HK-2 (cell line): ENCODE data around the gene OSTM1.

Source experiments
- DNase-seq: peaks from one replicate; pipeline ENCODE4 v3.0.0-alpha.2; 2018; ENCODE audit not compliant: unreplicated experiment

Gene OSTM1

DNA sequence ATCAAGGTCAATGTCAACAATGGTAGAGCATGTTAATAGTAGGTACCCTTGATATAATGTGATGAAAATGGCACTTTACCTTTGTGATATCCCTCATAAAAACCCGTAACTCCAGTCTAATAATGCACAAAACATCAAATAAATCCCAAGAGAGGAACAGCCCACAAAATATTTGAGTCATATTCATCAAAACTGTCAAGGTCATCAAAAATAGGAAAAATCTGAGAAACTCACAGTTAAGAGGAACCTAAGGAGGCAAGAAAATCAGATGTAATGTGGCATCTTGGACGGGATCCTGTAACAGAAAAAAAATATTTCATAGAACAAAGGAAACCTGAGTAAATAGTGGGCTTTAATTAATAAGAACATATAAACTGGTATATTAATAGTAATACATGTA is 25.5 kb upstream of the OSTM1 start:
- no peak for DNase-seq

DNA sequence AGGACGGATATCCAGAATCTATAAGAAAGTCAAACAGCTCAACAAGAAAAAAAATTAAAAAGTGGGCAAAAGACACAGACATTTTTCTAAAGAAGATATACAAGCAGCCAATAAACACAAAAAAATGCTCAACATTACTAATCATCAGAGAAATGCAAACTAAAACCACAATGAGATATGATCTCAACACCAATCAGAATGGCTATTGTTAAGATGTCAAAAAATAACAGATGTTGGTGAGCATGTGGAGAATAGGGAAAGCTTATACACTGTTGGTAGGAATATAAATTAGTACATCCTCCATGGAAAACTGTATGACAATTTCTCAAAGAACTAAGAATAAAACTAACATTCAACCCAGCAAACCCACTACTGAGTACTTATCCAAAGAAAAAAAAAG is 23.3 kb upstream of the OSTM1 start:
- DNase-seq = no peak

DNA sequence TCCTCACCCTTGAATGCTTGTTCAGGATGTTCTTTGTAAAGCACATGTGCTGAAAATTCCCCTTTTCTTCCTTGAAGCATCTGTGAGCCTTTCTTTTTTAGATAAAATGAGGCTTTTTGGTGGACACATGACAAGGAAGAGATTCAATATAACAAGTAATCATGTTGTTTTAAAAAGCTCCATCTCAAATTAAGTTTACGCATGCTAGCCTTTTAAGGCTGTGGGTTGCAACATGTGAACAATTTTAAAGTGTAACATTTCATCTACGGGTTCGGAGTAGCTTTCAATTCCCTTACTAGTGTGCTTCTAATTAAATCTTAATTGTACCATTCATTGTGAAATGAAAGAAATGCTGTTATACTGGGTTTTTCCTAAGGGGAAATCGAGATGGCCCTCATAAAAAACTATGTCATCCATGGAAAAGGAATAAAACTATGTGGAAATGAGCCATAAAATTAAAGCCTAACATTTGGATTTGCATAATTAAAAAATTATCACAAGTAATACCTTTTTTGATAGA is 19.3 kb upstream of the OSTM1 start:
- DNase-seq = no peak

DNA sequence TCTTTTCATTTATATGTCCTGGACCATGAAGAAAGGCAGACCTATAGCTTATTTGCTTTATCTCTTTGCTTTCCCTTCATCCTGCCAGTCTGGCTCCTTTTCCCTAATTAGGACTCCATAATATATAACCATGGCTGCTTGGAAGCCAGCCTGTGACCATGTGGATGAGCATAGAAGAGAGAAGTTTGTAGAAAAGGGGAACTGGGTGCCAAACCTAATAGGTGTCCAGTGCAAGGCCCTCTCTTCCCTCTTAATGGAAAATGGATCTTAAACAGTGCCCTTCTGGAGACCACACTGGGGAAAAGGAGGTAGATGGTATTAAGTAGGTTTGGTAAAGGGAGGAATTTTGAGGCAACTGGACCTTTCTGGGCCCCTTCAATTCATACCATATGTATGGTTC is 16.7 kb upstream of the OSTM1 start:
- DNase-seq = no peak

DNA sequence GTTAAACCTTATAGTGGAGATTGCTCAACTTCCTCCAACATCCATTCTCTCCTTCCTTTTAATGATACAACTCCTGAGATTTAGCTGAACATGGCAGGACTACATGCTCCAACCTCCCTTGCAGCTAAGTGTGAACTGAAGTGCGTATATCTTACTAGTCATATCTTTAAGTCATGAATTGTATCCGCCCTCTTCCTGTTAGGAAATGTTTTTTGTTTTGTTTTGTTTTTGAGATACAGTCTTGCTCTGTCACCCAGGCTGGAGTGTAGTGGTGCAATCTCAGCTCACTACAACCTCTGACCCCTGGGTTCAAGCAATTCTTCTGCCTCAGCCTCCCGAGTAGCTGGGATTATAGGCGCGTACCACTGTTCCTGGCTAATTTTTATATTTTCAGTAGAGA is 8.8 kb upstream of the OSTM1 start:
- no peak for DNase-seq

DNA sequence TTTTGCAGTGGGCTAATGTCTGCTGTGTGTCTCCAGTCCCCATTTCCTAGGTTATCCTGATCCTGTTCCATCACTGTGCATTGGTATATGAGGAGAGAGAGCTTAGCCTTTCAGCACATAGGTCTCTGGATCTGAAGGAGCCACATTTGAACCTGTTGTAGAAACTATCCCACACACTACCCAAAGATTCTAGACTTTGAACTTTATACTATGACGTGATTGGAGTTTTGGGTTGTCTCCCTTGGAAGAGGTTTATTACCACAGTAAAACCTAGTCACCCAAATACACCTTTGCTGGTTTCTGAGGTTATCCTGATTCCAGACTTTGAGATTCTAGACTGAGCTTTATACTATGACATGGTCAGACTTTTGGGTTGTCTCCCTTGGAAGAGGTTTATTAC is 8.0 kb upstream of the OSTM1 start:
- DNase-seq = no peak

DNA sequence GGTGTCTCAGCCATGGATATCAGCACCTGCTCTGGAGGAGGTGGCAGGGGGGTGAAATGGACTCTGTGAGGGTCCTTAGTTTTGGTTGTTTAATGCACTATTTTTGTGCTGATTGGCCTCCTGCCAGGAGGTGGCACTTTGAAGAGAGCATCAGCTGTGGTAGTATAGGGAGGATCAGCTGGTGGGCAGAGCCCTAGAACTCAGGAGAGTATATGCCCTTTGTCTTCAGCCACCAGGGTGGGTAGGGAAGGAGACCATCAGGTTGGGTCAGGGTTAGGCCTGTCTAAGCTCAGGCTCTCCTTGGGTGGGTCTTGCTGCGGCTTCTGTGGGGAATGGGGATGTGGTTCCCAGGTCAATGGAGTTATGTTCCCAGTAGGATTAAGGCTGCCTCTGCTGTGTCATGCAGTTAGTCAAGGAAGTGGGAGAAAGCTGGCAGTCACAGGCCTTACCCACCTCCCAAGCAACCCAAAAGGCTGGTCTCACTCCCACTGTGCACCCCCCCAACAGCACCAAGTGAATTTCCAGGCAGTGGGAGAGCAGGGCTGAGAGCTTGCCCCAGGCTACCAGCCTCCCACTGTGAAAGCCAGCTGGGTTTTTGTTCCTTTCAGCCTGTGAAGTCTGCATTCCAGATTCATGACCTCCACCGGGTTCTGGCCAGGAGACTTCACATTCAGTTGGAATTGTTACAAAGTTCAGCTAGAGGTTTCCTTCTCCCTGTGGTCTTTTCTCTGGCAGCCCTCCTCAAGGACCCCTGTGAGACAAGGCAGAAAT is 5.7 kb upstream of the OSTM1 start:
- no peak for DNase-seq

DNA sequence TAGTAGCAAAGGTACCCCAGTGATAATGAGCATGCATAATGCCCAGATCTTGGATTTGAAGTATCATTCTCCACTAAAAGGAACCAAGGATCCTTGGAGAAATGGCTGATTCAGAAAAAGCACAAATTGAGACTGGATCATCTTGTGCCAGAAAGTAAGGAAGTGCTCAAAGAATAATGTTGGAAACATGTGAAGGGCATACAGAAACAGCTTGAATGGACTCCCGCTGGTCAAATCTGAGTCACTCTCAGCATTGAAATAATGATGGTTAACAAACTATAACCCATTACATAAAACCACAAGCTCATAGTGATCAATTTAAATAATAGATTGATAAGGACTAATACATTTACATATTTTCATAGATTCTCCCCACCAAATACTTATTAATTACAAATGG is 3.6 kb upstream of the OSTM1 start:
- DNase-seq = no peak

DNA sequence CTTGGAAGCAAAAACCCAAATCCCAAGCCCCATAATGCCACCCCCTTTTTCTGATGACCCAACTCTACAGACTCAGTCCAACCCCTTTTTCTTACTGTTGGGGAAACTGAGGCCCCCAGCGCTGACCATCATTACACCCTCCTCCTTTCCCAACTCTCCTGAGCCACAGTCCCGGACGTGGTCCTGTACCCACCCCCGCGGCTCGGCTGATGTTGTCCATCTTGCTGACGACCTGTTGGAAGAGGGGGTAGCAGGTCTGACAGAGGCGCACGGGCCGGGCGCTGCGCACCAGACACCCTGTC is 533 bp downstream of the OSTM1 start:
- no peak for DNase-seq

DNA sequence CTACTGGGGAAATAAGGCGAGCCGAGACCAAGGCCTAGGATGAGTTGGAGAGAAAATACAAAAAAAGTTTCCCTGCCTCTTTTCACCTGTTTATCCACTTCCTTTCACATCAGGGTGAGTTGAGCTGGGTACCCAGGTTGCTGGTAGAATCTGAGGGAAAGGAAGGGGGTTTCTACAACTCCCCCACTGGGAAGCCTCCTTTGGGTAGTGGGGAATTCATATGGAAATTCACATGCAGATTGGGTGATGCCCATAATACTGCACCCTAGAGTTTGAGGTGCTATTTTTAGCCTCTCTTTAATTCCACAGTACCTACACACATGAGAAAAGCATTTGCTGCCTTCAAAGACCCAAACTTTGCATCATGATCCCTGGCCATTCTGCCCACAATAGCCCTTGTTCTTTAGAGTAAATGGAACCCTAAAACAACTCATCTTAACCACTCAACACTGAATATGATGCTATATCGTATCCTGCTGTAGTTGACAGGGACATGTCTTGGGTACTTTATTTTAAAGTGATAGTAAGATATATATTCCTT is 2.7 kb downstream of the OSTM1 start:
- no peak for DNase-seq

DNA sequence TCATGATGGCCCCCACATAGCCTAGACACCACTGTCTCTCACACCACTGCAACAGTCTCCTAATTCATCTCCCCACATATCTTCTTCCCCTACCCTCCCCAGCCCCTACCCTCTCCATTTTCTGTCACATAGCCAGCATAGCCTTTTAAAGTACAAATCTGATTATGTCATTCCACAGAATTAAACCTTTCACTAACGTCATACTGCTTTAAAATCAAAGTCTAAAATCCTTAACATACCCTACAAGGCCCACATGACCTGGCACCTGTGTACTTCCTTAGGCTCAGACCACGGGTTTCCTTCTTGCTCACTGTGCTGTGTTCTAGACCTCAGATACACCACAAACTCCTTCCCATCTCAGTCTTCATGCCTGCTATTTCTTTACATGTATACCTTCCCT is 5.9 kb downstream of the OSTM1 start:
- no peak for DNase-seq

DNA sequence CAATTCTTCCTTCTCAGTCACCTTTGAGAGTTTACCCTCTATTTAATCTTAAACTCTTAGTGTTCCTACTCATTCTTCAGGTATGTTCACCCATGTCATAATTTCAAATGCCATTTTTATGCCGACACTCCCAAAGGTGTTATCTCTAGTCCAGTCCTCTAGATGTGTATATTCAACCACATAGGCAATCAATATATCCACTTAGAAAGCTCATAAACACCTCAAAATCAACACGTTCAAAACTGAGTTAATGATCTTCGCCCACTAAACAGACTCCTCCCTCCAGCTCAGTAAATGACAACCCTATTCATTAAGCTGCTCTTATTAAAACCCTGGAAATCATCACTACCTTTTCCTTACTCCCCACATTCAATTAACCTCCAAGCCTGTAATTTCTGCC is 6.4 kb downstream of the OSTM1 start:
- DNase-seq = no peak

DNA sequence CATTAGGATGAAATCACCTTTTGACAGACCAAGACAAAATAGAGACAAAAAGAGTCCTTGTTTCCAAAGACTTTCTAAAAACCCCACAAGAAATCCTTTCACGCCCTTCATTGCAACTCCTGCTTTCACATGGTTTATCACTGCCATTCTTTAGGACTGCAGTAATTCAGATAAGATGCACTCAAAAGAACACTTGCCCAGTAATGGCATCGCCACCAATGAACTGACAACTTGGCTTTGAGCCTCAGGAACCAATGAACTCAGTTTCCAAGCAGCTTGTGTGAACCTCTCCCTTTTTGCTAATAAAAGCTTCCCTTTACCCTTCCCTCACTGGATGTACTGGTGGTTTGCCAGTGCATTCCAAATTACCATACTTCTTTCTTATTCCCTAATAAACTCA is 21.8 kb downstream of the OSTM1 start:
- DNase-seq = no peak

DNA sequence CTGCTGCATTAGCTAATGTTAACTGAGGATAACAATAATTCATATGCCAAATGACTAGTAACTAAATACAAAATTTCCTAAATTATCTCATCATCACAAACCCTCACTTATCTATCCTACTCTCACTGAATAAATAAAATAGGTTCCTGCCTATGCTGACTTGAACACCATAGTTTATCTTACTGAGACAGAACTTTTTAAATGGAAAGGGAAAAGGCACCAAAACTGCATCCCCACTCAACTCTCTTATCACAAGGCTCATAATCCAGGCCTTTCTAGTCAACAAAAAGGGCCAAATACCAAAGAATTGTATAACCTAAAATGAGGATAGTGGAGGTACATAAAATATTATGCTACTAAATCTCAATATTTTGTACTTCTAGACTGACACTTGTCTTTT is 23.1 kb downstream of the OSTM1 start:
- no peak for DNase-seq

DNA sequence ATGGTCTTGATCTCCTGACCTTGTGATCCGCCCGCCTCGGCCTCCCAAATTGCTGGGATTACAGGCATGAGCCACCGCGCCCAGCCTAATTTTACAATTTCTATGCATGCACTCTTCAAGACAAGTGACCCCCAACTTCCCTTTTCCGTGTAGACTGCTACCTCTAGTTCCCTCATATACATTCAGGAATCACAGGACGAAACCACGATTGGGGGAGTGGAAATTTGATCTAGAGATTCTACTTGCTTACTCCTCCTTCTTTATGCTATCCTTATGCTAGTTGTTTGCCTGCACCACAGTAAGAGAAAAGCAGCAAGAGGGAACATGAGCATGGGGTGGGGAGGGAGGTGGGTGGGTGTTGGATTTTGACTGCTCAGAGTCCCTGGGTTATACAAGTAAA is 34.9 kb downstream of the OSTM1 start:
- DNase-seq = no peak

DNA sequence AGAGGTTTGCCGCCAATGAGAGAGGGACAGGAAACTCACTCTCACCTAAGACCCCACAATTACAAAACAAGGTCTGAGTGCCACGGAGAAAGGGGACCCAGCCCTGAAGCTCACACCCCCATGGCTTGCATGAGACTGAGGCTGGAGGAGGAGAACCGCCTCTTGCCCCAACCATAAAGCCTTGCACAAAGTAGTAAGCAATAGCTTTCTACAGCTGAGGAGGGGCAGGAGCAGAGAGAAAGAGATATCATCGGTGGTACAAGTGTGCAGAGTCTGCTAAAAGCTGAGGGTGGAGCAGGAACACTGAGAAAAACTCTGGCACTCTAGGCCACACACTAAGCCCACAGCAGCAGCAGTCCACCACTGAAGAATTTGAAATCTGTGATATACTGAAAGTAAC is 37.7 kb downstream of the OSTM1 start:
- DNase-seq = no peak

DNA sequence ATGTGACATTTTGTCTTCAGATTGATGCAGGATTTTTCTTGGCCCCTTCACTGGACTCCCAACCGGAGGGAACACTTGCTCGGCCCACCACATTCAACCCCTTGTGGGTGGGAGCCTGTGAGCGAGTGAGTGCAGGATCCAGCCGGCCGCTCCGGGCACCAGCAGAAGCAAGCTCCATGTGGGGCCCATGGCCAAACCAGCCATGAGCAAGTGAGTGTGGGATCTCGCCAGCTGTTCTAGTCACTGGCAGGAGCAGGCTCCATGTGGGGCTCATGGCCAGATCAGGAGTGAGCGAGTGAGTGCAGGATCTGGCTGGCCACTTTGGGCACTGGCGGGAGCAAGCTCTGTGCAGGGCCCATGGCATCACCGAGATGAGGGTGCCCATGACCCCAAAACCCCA is 42.6 kb downstream of the OSTM1 start:
- DNase-seq = no peak

DNA sequence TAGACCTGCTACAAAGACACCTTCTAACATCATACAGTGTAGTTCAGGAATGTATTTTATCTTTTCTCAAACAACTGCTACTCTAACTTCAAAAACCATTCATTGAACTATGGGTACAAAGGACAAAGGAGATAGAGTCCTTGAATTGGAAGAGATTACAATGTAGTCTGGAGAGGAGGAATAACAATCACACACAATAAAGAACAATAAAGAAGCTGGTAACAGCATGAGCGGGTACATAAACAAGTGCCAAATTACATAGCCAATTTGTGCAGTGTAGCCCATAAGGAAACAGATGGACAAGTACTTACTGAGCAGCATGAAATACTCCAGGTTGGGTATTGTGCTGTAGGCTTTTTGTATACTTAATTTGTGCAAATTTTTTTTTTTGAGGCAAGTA is 44.3 kb downstream of the OSTM1 start:
- no peak for DNase-seq

DNA sequence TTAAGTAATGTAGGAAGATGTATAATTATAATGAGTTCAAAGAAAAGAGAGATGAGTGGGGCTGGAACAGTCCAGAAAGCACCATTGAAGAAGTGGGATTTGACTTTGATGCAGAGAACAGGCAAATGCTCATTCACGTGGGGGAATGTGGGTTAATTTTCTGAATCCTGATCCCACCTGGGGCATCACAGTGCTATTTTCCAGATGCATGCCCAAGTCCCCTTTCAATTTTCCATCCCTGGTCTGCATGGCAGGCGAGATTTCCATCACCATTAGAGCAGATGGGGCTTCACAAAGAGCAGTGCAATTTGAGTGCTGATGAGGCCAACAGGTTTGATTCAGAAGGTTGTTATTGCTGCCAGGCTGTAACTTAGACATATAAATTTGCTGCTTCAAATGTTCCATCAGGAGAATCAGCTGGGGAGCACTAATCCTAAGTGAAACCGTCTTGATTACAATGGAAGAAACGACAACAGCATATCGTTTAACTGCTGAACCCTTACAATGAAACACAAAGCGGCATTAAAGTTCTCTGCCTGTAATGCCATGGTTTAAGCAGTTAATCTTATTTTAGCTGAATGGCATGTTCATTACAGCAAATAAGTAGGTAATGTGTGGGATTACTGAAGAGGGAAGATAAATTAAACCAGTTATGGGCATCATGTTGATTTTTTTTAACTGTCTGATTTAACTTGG is 45.2 kb downstream of the OSTM1 start:
- DNase-seq = no peak

DNA sequence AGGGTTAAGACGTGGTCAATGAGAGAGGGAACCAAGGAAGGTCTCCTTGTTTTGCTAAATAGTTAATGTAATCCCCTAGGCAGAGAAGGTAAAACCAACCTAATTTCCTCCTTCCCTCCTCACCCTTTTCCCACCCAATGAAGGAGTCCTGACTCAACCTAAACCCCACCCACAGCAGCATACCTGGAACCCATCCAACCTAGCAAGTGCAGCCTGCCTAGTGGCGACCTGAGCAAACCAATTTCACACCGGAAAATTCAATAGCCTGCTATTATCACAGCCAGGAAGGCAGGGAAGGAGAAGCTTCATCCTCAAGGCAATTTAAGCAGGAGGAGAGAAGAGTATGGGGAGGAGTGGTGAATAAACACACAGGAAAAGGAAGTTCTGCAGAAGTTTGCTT is 46.9 kb downstream of the OSTM1 start:
- peak; percentile 17 for DNase-seq

DNA sequence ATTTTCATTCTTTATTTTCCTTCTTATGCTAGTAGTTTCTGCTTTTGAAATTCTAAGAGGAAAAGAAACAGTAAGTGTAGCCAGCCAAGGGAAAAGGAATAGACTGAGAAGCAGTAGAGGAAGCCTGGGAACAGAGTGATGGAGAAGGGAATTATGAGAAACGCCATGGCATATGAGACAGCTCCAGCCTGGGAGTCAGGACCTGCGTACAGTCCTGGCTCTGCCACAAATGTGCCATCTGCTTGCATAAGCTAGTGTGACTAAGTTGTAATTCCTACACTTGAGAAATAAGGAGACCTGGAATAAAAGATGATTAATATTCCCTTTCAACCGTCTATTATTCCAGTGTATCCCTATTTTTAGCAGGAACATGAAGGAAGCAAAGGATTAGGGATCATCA is 47.5 kb downstream of the OSTM1 start:
- no peak for DNase-seq

DNA sequence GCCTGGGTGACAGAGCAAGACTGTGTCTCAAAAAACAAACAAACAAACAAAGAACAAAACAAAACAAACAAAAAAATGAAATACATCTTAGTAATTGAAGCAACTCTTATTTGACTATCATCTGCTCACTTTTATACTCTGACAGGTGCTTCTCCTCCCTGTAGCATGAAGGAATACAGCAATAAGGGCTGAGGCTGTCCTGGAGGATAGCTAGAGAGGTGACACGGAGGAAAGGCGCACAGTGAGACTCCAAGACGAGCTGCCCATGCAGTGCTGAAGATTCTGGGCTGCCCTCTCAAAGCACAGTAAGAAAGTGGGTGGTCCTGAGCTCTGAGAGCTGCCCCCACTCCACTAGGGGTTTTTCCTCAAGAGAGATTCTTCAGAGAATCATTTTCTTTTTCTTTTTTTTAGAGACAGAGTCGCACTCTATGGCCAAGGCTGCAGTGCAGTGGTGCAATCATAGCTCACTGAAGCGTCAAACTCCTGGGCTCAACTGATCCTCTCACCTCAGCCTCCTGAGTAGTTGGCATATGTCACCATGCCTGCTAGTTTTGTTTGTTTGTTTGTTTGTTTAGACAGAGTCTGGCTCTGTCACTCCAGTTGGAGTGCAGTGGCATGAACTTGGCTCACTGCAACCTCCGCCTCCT is 50.0 kb downstream of the OSTM1 start:
- no peak for DNase-seq
